ENCODE results near the gene PTBP3. TPM values are rescaled to one million over a fixed set of nuclear protein-coding genes. Genes with fewer than 3 reads are reported as not detected.

The PTBP3 gene
- total RNA-seq, 4 donors from 2014 or later = 33.7 to 89.1 (median 42.4) TPM

- Histone ChIP-seq H3K27ac (peak overlapping the region in 2 of 3 donors; percentile 84 to 85), H3K9me3 (no peaks in the 10 kb centered on the region), H3K27me3 (no peaks in the 10 kb centered on the region), H3K36me3 (no peaks in the 10 kb centered on the region), H3K4me3 (replicated peaks in 1 of 3) (peak overlapping the region in 2 of 3 donors; percentile 4 to 38), H3K4me1 (peaks cover 0 to 7% of the 10 kb centered on the region in 2 donors)
- DNase-seq = peak; percentile 10 to 27
- TF ChIP-seq POLR2A (IDR thresholded peaks at IDR 0.05) = no peak
- TF ChIP-seq CTCF (IDR thresholded peaks at IDR 0.05) = no peak
- 20 to 33% methylated on average over 8 of the region's 8 CpGs for WGBS, 2 donors
- intact Hi-C loops (cut with DNase I) = no loop called here
These were observed 1.0 kb upstream of the PTBP3 start for GRCh38 chr9:112334432-112334841.

GRCh38 chr9:112333639-112334431 lies 416 bp upstream of the PTBP3 start:
- WGBS, 2 donors = 1% methylated on average over 15 to 31 of the region's 72 CpGs
- Histone ChIP-seq H3K9me3 (no peaks in the 10 kb centered on the region), H3K27ac (peak overlapping the region; percentile 98 to 99 (median 98)), H3K27me3 (no peaks in the 10 kb centered on the region), H3K36me3 (no peaks in the 10 kb centered on the region), H3K4me1 (peaks cover 0 to 7% of the 10 kb centered on the region in 2 donors), H3K4me3 (replicated peaks in 1 of 3) (peak overlapping the region; percentile 4 to 83 (median 39))
- intact Hi-C loops (cut with DNase I) = no loop called here
- TF ChIP-seq CTCF (IDR thresholded peaks at IDR 0.05) (peak; percentile 30 to 83 (median 55)), POLR2A (IDR thresholded peaks at IDR 0.05) (no peak)
- peak; percentile 93 to 96 for DNase-seq

GRCh38 chr9:112332674-112332976 lies 794 bp downstream of the PTBP3 start:
- 0% methylated on average over 9 to 13 of the region's 19 CpGs for WGBS, 2 donors

GRCh38 chr9:112332214-112332613 lies 1.2 kb downstream of the PTBP3 start:
- Histone ChIP-seq H3K4me1 (peaks cover 14 to 15% of the 10 kb centered on the region in 2 donors), H3K9me3 (no peaks in the 10 kb centered on the region), H3K36me3 (no peaks in the 10 kb centered on the region), H3K4me3 (replicated peaks in 1 of 3) (peak overlapping the region; percentile 58 to 90 (median 83)), H3K27ac (peak overlapping the region; percentile 98 to 99 (median 98)), H3K27me3 (no peaks in the 10 kb centered on the region)
- no peak for TF ChIP-seq CTCF (IDR thresholded peaks at IDR 0.05)
- TF ChIP-seq POLR2A (IDR thresholded peaks at IDR 0.05) = no peak
- DNase-seq = no peak
- intact Hi-C loops (cut with DNase I) = no loop called here
- WGBS, 2 donors = 21 to 25% methylated on average over 4 of the region's 4 CpGs

More at GRCh38 chr9:112332674-112332976, 794 bp downstream of the PTBP3 start:
- Histone ChIP-seq H3K4me3 (replicated peaks in 1 of 3) (peak overlapping the region; percentile 58 to 90 (median 83)), H3K27me3 (no peaks in the 10 kb centered on the region), H3K4me1 (peaks cover 10 to 15% of the 10 kb centered on the region in 2 donors), H3K9me3 (no peaks in the 10 kb centered on the region), H3K27ac (peak overlapping the region; percentile 98 to 99 (median 98)), H3K36me3 (no peaks in the 10 kb centered on the region)
- DNase-seq = no peak
- TF ChIP-seq POLR2A (IDR thresholded peaks at IDR 0.05) (no peak), CTCF (IDR thresholded peaks at IDR 0.05) (peak in 1 of 6 experiments; percentile 6)
- intact Hi-C loops (cut with DNase I) = no loop called here

- no peaks in the 10 kb centered on the region for H3K27me3 ChIP-seq
- no peak overlapping the region for H3K27ac ChIP-seq
- intact Hi-C loops (cut with DNase I) = no loop called here
- TF ChIP-seq POLR2A (IDR thresholded peaks at IDR 0.05) (no peak), CTCF (IDR thresholded peaks at IDR 0.05) (no peak)
- no peaks in the 10 kb centered on the region for H3K9me3 ChIP-seq
- no peaks in the 10 kb centered on the region for H3K36me3 ChIP-seq
- H3K4me1 ChIP-seq = peaks cover 14 to 15% of the 10 kb centered on the region in 2 donors
- no peak overlapping the region for H3K4me3 ChIP-seq (replicated peaks in 1 of 3)
- WGBS, 2 donors = 86 to 91% methylated on average over 4 of the region's 4 CpGs
- DNase-seq = no peak
These were observed 1.8 kb downstream of the PTBP3 start for GRCh38 chr9:112331674-112331952.
